OCI-LY1 (cell line): ENCODE results near the gene RAI2.

Source experiments
- H2AFZ ChIP-seq: fragments of 200-600 bp; sonication (generic), shearing (Covaris generic); 2 replicates; pipeline ENCODE4 v1.6.0; 2014; ENCODE audit warnings: antibody characterized with exemption, mild to moderate bottlenecking, low read length
- H3F3A ChIP-seq: fragments of 200-600 bp; sonication (generic), shearing (Covaris generic); 2 replicates; pipeline ENCODE4 v1.6.0; 2014; ENCODE audit warnings: mild to moderate bottlenecking, antibody characterized with exemption, low read length, moderate library complexity; ENCODE audit not compliant: insufficient read depth
- H3K27ac ChIP-seq: fragments of 200-600 bp; sonication (generic); 2 replicates; pipeline ENCODE4 v1.5.1; 2014; ENCODE audit warnings: low read length, mixed run types, mild to moderate bottlenecking, low read depth; ENCODE audit not compliant: poor library complexity, severe bottlenecking
- H3K27me3 ChIP-seq: fragments of 200-600 bp; sonication (generic); 2 replicates; pipeline ENCODE4 v1.6.0; 2014; ENCODE audit warnings: antibody characterized with exemption, mild to moderate bottlenecking, low read length, moderate library complexity; ENCODE audit not compliant: insufficient read depth
- H3K36me3 ChIP-seq: fragments of 200-600 bp; sonication (generic); 2 replicates; pipeline ENCODE4 v1.6.1; 2014; ENCODE audit warnings: mild to moderate bottlenecking, antibody characterized with exemption, low read length, moderate library complexity, mixed read lengths; ENCODE audit not compliant: insufficient read depth
- H3K4me1 ChIP-seq: fragments of 200-600 bp; sonication (generic); 2 replicates; pipeline ENCODE4 v1.5.1; 2014; ENCODE audit warnings: mild to moderate bottlenecking, low read length, moderate library complexity; ENCODE audit not compliant: insufficient read depth, severe bottlenecking
- H3K4me2 ChIP-seq: fragments of 200-600 bp; sonication (generic), shearing (Covaris generic); 2 replicates; pipeline ENCODE4 v1.6.1; 2014; ENCODE audit warnings: low read length
- H3K4me3 ChIP-seq: fragments of 200-600 bp; sonication (generic); 2 replicates; pipeline ENCODE4 v1.5.1; 2014; ENCODE audit warnings: low read length, low read depth, mild to moderate bottlenecking, mixed read lengths; ENCODE audit not compliant: poor library complexity, severe bottlenecking
- H3K79me2 ChIP-seq: fragments of 200-600 bp; shearing (Covaris generic); 2 replicates; pipeline ENCODE4 v1.6.1; 2016; ENCODE audit warnings: mixed run types, low read length, mixed read lengths; ENCODE audit not compliant: insufficient read depth
- H3K9ac ChIP-seq: fragments of 200-600 bp; sonication (generic), shearing (Covaris generic); 2 replicates; pipeline ENCODE4 v1.6.1; 2014; ENCODE audit warnings: mild to moderate bottlenecking, low read length, mixed read lengths
- H3K9me2 ChIP-seq: fragments of 200-600 bp; sonication (generic), shearing (Covaris generic); 2 replicates; pipeline ENCODE4 v1.6.1; 2014; ENCODE audit warnings: low read depth, mild to moderate bottlenecking, low read length, mixed read lengths
- H3K9me3 ChIP-seq: fragments of 200-600 bp; shearing (Covaris generic); 2 replicates; pipeline ENCODE4 v1.6.1; 2014; ENCODE audit warnings: low read length, mixed read lengths
- H4K20me1 ChIP-seq: fragments of 200-600 bp; sonication (generic), shearing (Covaris generic); 2 replicates; pipeline ENCODE4 v1.6.0; 2016; ENCODE audit warnings: mild to moderate bottlenecking, low read length; ENCODE audit not compliant: insufficient read depth
- CTCF ChIP-seq: fragments of 200-600 bp; sonication (generic), shearing (Covaris generic); IDR thresholded peaks from 2 replicates; pipeline ENCODE4 v1.5.1; 2017; ENCODE audit warnings: mild to moderate bottlenecking, antibody characterized with exemption, low read length, moderate library complexity, mixed read lengths
- EZH2 ChIP-seq: fragments of 200-600 bp; sonication (generic), shearing (Covaris generic); IDR thresholded peaks from 2 replicates; pipeline ENCODE4 v1.8.0; 2017; ENCODE audit warnings: borderline replicate concordance, mixed run types, mild to moderate bottlenecking, antibody characterized with exemption, low read length, moderate library complexity, mixed read lengths

The RAI2 gene

GRCh38 chrX:17860811-17861488 is at the start of gene RAI2:
Gene RAI2, minus strand, starts transcription at chrX:17861298. Its CDS starts 59,288 bp downstream, at chrX:17802010.
- Histone ChIP-seq H3K36me3 (no peaks in the 10 kb centered on the region), H3K9ac (no peak within 1 kb of the TSS), H3K9me2 (no peaks in the 10 kb centered on the region), H3K27ac (no peak within 1 kb of the TSS), H3F3A (no peaks in the 10 kb centered on the region), H3K4me3 (no peak within 1 kb of the TSS), H3K9me3 (no peaks in the 10 kb centered on the region), H3K4me1 (no peaks in the 10 kb centered on the region), H4K20me1 (no peaks in the 10 kb centered on the region), H3K4me2 (no peak within 1 kb of the TSS), H2AFZ (no peak within 1 kb of the TSS), H3K27me3 (no peaks in the 10 kb centered on the region), H3K79me2 (no peaks in the 10 kb centered on the region)
- no peak for TF ChIP-seq CTCF
- TF ChIP-seq EZH2: no peak

GRCh38 chrX:17888421-17888820 is 27.3 kb upstream of the RAI2 start:
- H4K20me1 ChIP-seq: no peaks in the 10 kb centered on the region
- no peak overlapping the region for H3K9ac ChIP-seq
- H2AFZ ChIP-seq: no peak overlapping the region
- H3K4me3 ChIP-seq: no peak overlapping the region
- H3K4me2 ChIP-seq: no peak overlapping the region
- no peaks in the 10 kb centered on the region for H3K4me1 ChIP-seq
- no peaks in the 10 kb centered on the region for H3K9me3 ChIP-seq
- no peaks in the 10 kb centered on the region for H3F3A ChIP-seq
- H3K79me2 ChIP-seq: no peaks in the 10 kb centered on the region
- H3K9me2 ChIP-seq: no peaks in the 10 kb centered on the region
- TF ChIP-seq EZH2: no peak
- TF ChIP-seq CTCF: no peak
- H3K27ac ChIP-seq: no peak overlapping the region
- no peaks in the 10 kb centered on the region for H3K36me3 ChIP-seq
- no peaks in the 10 kb centered on the region for H3K27me3 ChIP-seq

- H3K79me2 ChIP-seq: no peaks in the 10 kb centered on the region
- H3K9me2 ChIP-seq: no peaks in the 10 kb centered on the region
- H3K9me3 ChIP-seq: no peaks in the 10 kb centered on the region
- H3K36me3 ChIP-seq: no peaks in the 10 kb centered on the region
- no peak for TF ChIP-seq CTCF
- no peak for TF ChIP-seq EZH2
- H2AFZ ChIP-seq: no peak overlapping the region
- H3K27ac ChIP-seq: no peak overlapping the region
- H3K4me3 ChIP-seq: no peak overlapping the region
- no peaks in the 10 kb centered on the region for H3F3A ChIP-seq
- H3K9ac ChIP-seq: no peak overlapping the region
- no peaks in the 10 kb centered on the region for H3K27me3 ChIP-seq
- H3K4me1 ChIP-seq: no peaks in the 10 kb centered on the region
- H3K4me2 ChIP-seq: no peak overlapping the region
- no peaks in the 10 kb centered on the region for H4K20me1 ChIP-seq
Measured at GRCh38 chrX:17882680-17883079, 21.6 kb upstream of the RAI2 start.
